Measurements from ENCODE around the gene PPA1.

PPA1 gene

GRCh38 chr10:70233109-70233938 lies at the start of gene PPA1:
Gene PPA1, minus strand, starts transcription at chr10:70233429. Its CDS starts 102 bp downstream, at chr10:70233327.
- peak within 1 kb of the TSS; percentile 54 for H3K4me3 ChIP-seq (ENCODE audit: low read depth, low read length)
- TF ChIP-seq CTCF (IDR thresholded peaks at IDR 0.05; ENCODE audit: borderline replicate concordance, insufficient read depth, low read depth, low read length), result peak; percentile 16; the same call in 1 of the 2 replicates

GRCh38 chr10:70281609-70282008 lies 48.4 kb upstream of the PPA1 start:
- TF ChIP-seq CTCF (IDR thresholded peaks at IDR 0.05; ENCODE audit: borderline replicate concordance, insufficient read depth, low read depth, low read length), result no peak
- H3K4me3 ChIP-seq (ENCODE audit: low read depth, low read length), result no peak overlapping the region

- no peak overlapping the region for H3K4me3 ChIP-seq (ENCODE audit: low read depth, low read length)
- no peak for TF ChIP-seq CTCF (IDR thresholded peaks at IDR 0.05; ENCODE audit: borderline replicate concordance, insufficient read depth, low read depth, low read length)
These were observed 46.9 kb upstream of the PPA1 start for GRCh38 chr10:70280099-70280498.

GRCh38 chr10:70277396-70278030 lies 44.3 kb upstream of the PPA1 start:
- no peak for TF ChIP-seq CTCF (IDR thresholded peaks at IDR 0.05; ENCODE audit: borderline replicate concordance, insufficient read depth, low read depth, low read length)

GRCh38 chr10:70274643-70275042 lies 41.4 kb upstream of the PPA1 start:
- TF ChIP-seq CTCF (IDR thresholded peaks at IDR 0.05; ENCODE audit: borderline replicate concordance, insufficient read depth, low read depth, low read length), result no peak
- no peak overlapping the region for H3K4me3 ChIP-seq (ENCODE audit: low read depth, low read length)

More at GRCh38 chr10:70277396-70278030, 44.3 kb upstream of the PPA1 start:
- H3K4me3 ChIP-seq (ENCODE audit: low read depth, low read length), result no peak overlapping the region

- no peak overlapping the region for H3K4me3 ChIP-seq (ENCODE audit: low read depth, low read length)
- 0 out of 2 replicates have a peak, but pooled peaks have one; percentile 28 for TF ChIP-seq CTCF (IDR thresholded peaks at IDR 0.05; ENCODE audit: borderline replicate concordance, insufficient read depth, low read depth, low read length)
These were observed 39.7 kb upstream of the PPA1 start for GRCh38 chr10:70272925-70273316.
